PC-9 (cell line): ENCODE measurements around the gene ZNF333. TPM values are rescaled to one million over a fixed set of nuclear protein-coding genes. Genes with fewer than 3 reads are reported as not detected.

Experiments used
- BruUV-seq: library from RNA; stranded (reverse); fragments of 400-500 nt; replicated peaks from 2 replicates; lab custom pipeline; 2021; lab: Mats Ljungman, UMichigan
- CTCF ChIA-PET: fragments of 300-600 bp; sonication (Branson Sonifier 250); formaldehyde crosslinking; loops from one replicate; lab custom pipeline; 2022; ENCODE audit warnings: antibody characterized with exemption; lab: Charles Lee
- POLR2A ChIA-PET: fragments of 300-600 bp; sonication (Branson Sonifier 250); formaldehyde crosslinking; loops from one replicate; lab custom pipeline; 2022; ENCODE audit warnings: antibody characterized with exemption; ENCODE audit not compliant: unreplicated experiment; lab: Charles Lee
- DNase-seq, 2 experiments: peaks; one replicate each; pipeline versions ENCODE4 v3.0.0 to v3.0.0-alpha.2; 2015 to 2022; ENCODE audit warnings: mixed read lengths in 1 of 2
- H2AFZ ChIP-seq: fragments of 200-600 bp; sonication (generic); 2 replicates; pipeline ENCODE4 v1.8.1; 2017; ENCODE audit warnings: antibody characterized with exemption
- H3F3A ChIP-seq: fragments of 200-600 bp; sonication (generic); 2 replicates; pipeline ENCODE4 v1.8.1; 2017; ENCODE audit warnings: antibody characterized with exemption, mild to moderate bottlenecking, low read depth; ENCODE audit not compliant: insufficient read depth
- H3K27ac ChIP-seq: fragments of 200-600 bp; sonication (generic); 2 replicates; pipeline ENCODE4 v1.6.1; 2016; ENCODE audit warnings: mixed run types
- H3K27me3 ChIP-seq: fragments of 200-600 bp; sonication (generic); 2 replicates; pipeline ENCODE4 v1.6.1; 2016; ENCODE audit warnings: low read depth, mixed run types; ENCODE audit not compliant: insufficient read depth
- H3K36me3 ChIP-seq: fragments of 200-600 bp; sonication (generic); 2 replicates; pipeline ENCODE4 v1.6.1; 2016; ENCODE audit warnings: low read depth, mixed run types
- H3K4me1 ChIP-seq: fragments of 200-600 bp; sonication (generic); replicated peaks from 2 replicates; pipeline ENCODE4 v1.6.1; 2016; ENCODE audit warnings: mixed run types; ENCODE audit not compliant: insufficient read depth
- H3K4me2 ChIP-seq: fragments of 200-600 bp; sonication (generic); 2 replicates; pipeline ENCODE4 v1.6.1; 2017; ENCODE audit warnings: mixed run types
- H3K4me3 ChIP-seq: fragments of 200-600 bp; sonication (generic); 2 replicates; pipeline ENCODE4 v1.6.1; 2016; ENCODE audit warnings: mixed run types
- H3K79me2 ChIP-seq: fragments of 200-600 bp; sonication (generic); 2 replicates; pipeline ENCODE4 v1.6.1; 2017; ENCODE audit warnings: low read depth, mixed run types
- H3K9me2 ChIP-seq: fragments of 200-600 bp; sonication (generic); 2 replicates; pipeline ENCODE4 v1.8.1; 2017; ENCODE audit warnings: mild to moderate bottlenecking; ENCODE audit not compliant: insufficient read depth
- H3K9me3 ChIP-seq: fragments of 200-600 bp; sonication (generic); 2 replicates; pipeline ENCODE4 v1.8.1; 2016; ENCODE audit warnings: low read depth; ENCODE audit not compliant: insufficient read depth
- H4K20me1 ChIP-seq: fragments of 200-600 bp; sonication (generic); 2 replicates; pipeline ENCODE4 v1.8.1; 2017; ENCODE audit not compliant: insufficient read depth
- EZH2 ChIP-seq: fragments of 200-600 bp; sonication (generic); IDR thresholded peaks from 2 replicates; pipeline ENCODE4 v1.8.0; 2017; ENCODE audit warnings: antibody characterized with exemption, low read depth
- intact Hi-C: fragments of 100-400 bp; cut with micrococcal nuclease; formaldehyde crosslinking; loops from one replicate; pipeline ENCODE4 v1.10.0; 2022; ENCODE audit not compliant: unreplicated experiment
- total RNA-seq: library from RNA; stranded (reverse); gene quantifications from 2 replicates; pipeline ENCODE4 v1.2.3, GENCODE V29; 2021
- TF ChIP-seq, protein P1 (sequence below): fragments of 200-600 bp; sonication (generic); conservative IDR thresholded peaks from 2 replicates; pipeline ENCODE4 v1.6.1; 2017; ENCODE audit warnings: mixed run types, antibody characterized with exemption, mild to moderate bottlenecking, moderate library complexity

The ZNF333 gene
- total RNA-seq, 1 experiment from 2014 or later, result 10.1 TPM

GRCh38 chr19:14678199-14678598 is 11.6 kb upstream of the ZNF333 start:
- no TSS peak for BruUV-seq
- ChIA-PET POLR2A (no interaction called here), CTCF (no interaction called here)
- Histone ChIP-seq H3F3A (peaks cover 9% of the 10 kb centered on the region; the same call in 1 of the 2 replicates), H3K4me3 (no peak overlapping the region), H2AFZ (no peak overlapping the region), H3K9me2 (no peaks in the 10 kb centered on the region), H3K4me1 (no peaks in the 10 kb centered on the region), H3K36me3 (no peaks in the 10 kb centered on the region), H3K4me2 (no peak overlapping the region), H3K27me3 (peaks cover 82% of the 10 kb centered on the region), H3K9me3 (no peaks in the 10 kb centered on the region), H3K27ac (no peak overlapping the region), H3K79me2 (no peaks in the 10 kb centered on the region), H4K20me1 (no peaks in the 10 kb centered on the region)
- no peak for TF ChIP-seq EZH2
- TF ChIP-seq, protein P1, sequence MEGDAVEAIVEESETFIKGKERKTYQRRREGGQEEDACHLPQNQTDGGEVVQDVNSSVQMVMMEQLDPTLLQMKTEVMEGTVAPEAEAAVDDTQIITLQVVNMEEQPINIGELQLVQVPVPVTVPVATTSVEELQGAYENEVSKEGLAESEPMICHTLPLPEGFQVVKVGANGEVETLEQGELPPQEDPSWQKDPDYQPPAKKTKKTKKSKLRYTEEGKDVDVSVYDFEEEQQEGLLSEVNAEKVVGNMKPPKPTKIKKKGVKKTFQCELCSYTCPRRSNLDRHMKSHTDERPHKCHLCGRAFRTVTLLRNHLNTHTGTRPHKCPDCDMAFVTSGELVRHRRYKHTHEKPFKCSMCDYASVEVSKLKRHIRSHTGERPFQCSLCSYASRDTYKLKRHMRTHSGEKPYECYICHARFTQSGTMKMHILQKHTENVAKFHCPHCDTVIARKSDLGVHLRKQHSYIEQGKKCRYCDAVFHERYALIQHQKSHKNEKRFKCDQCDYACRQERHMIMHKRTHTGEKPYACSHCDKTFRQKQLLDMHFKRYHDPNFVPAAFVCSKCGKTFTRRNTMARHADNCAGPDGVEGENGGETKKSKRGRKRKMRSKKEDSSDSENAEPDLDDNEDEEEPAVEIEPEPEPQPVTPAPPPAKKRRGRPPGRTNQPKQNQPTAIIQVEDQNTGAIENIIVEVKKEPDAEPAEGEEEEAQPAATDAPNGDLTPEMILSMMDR, result no peak
- intact Hi-C loops, result no loop called here
- DNase-seq, result no peak

GRCh38 chr19:14682084-14682483 is 7.8 kb upstream of the ZNF333 start:
- TF ChIP-seq, protein P1, result no peak
- TF ChIP-seq EZH2, result no peak
- H4K20me1 ChIP-seq, result no peaks in the 10 kb centered on the region
- H2AFZ ChIP-seq, result no peak overlapping the region
- no peaks in the 10 kb centered on the region for H3K79me2 ChIP-seq
- H3K36me3 ChIP-seq, result no peaks in the 10 kb centered on the region
- no peaks in the 10 kb centered on the region for H3K9me2 ChIP-seq
- no peaks in the 10 kb centered on the region for H3K9me3 ChIP-seq
- H3K27me3 ChIP-seq, result peaks cover 46% of the 10 kb centered on the region
- no peak overlapping the region for H3K27ac ChIP-seq
- no peaks in the 10 kb centered on the region for H3F3A ChIP-seq
- no peak for DNase-seq
- no peak overlapping the region for H3K4me2 ChIP-seq
- no TSS peak for BruUV-seq
- ChIA-PET POLR2A (no interaction called here), CTCF (no interaction called here)
- H3K4me3 ChIP-seq, result no peak overlapping the region
- intact Hi-C loops, result no loop called here
- H3K4me1 ChIP-seq, result no peaks in the 10 kb centered on the region

GRCh38 chr19:14683439-14683838 is 6.4 kb upstream of the ZNF333 start:
- CTCF ChIA-PET, result no interaction called here

More at GRCh38 chr19:14683439-14683838, 6.4 kb upstream of the ZNF333 start:
- H3K4me2 ChIP-seq, result no peak overlapping the region
- H3K79me2 ChIP-seq, result no peaks in the 10 kb centered on the region
- H3K9me3 ChIP-seq, result no peaks in the 10 kb centered on the region
- H3K4me1 ChIP-seq, result no peaks in the 10 kb centered on the region
- POLR2A ChIA-PET, result no interaction called here
- H3F3A ChIP-seq, result 0 out of 2 replicates have a peak, but pooled peaks cover 2% of the 10 kb centered on the region
- H3K27ac ChIP-seq, result no peak overlapping the region
- H2AFZ ChIP-seq, result no peak overlapping the region
- BruUV-seq, result no TSS peak
- peaks cover 34% of the 10 kb centered on the region for H3K27me3 ChIP-seq
- H3K4me3 ChIP-seq, result no peak overlapping the region
- TF ChIP-seq, protein P1, result no peak
- TF ChIP-seq EZH2, result no peak
- DNase-seq, result no peak
- H3K36me3 ChIP-seq, result no peaks in the 10 kb centered on the region
- intact Hi-C loops, result no loop called here
- H4K20me1 ChIP-seq, result no peaks in the 10 kb centered on the region
- no peaks in the 10 kb centered on the region for H3K9me2 ChIP-seq
